Glutamatergic neuron (in vitro differentiated cells): ENCODE results near the gene CACNG8. TPM values are rescaled to one million over a fixed set of nuclear protein-coding genes. Genes with fewer than 3 reads are reported as not detected.

Experiments
- DNase-seq: peaks from one replicate; pipeline ENCODE4 v3.0.0; 2022
- H3K27ac Mint-ChIP-seq: one replicate; pipeline ENCODE4 v1.8.0; 2020; ENCODE audit warnings: mild to moderate bottlenecking, mixed read lengths, inconsistent platforms; ENCODE audit not compliant: unreplicated experiment
- H3K27me3 Mint-ChIP-seq: one replicate; pipeline ENCODE4 v1.8.0; 2020; ENCODE audit warnings: mild to moderate bottlenecking, moderate library complexity, mixed read lengths, inconsistent platforms; ENCODE audit not compliant: unreplicated experiment
- H3K36me3 Mint-ChIP-seq: one replicate; pipeline ENCODE4 v1.8.0; 2020; ENCODE audit warnings: mild to moderate bottlenecking, mixed read lengths, inconsistent platforms; ENCODE audit not compliant: unreplicated experiment
- H3K4me1 Mint-ChIP-seq: one replicate; pipeline ENCODE4 v1.8.0; 2020; ENCODE audit warnings: mild to moderate bottlenecking, low read depth, mixed read lengths, inconsistent platforms; ENCODE audit not compliant: unreplicated experiment
- H3K4me3 Mint-ChIP-seq: one replicate; pipeline ENCODE4 v1.8.0; 2020; ENCODE audit warnings: mild to moderate bottlenecking, mixed read lengths, inconsistent platforms; ENCODE audit not compliant: unreplicated experiment
- H3K9me3 Mint-ChIP-seq: one replicate; pipeline ENCODE4 v1.8.0; 2020; ENCODE audit warnings: mild to moderate bottlenecking, moderate library complexity, mixed read lengths, inconsistent platforms; ENCODE audit not compliant: unreplicated experiment
- CTCF ChIP-seq: fragments of 200-600 bp; sonication (generic); IDR thresholded peaks from one replicate; pipeline ENCODE4 v1.5.0; 2021; ENCODE audit not compliant: partially characterized antibody, unreplicated experiment
- total RNA-seq: library from RNA; stranded (reverse); fragmentation: NEBNext Ultra II Directional; extraction: Animal tissue kit (Norgen Biotek cat#: 25700); gene quantifications from one replicate; pipeline ENCODE4 v1.2.1, GENCODE V29; 2021; ENCODE audit not compliant: unreplicated experiment

CACNG8 gene
- total RNA-seq, 1 donor from 2014 or later: 4.3 TPM

- Mint-ChIP-seq H3K36me3 (no peaks in the 10 kb centered on the region), H3K4me3 (no peak overlapping the region), H3K27ac (no peak overlapping the region), H3K9me3 (no peaks in the 10 kb centered on the region), H3K27me3 (no peaks in the 10 kb centered on the region), H3K4me1 (no peaks in the 10 kb centered on the region)
- TF ChIP-seq CTCF: no peak
- DNase-seq: no peak
Measured at GRCh38 chr19:53971673-53972072, 8.9 kb downstream of the CACNG8 start.

- no peak for TF ChIP-seq CTCF
- peak; percentile 76 for DNase-seq
- Mint-ChIP-seq H3K9me3 (peaks cover 11% of the 10 kb centered on the region), H3K36me3 (peaks cover 12% of the 10 kb centered on the region), H3K27me3 (peaks cover 12% of the 10 kb centered on the region), H3K27ac (peak overlapping the region; percentile 11), H3K4me3 (peak overlapping the region; percentile 89), H3K4me1 (peaks cover 8% of the 10 kb centered on the region)
Measured at GRCh38 chr19:53977429-53977990, 14.8 kb downstream of the CACNG8 start.

GRCh38 chr19:53977991-53978731 lies 15.4 kb downstream of the CACNG8 start:
- Mint-ChIP-seq H3K27me3 (peaks cover 12% of the 10 kb centered on the region), H3K4me1 (peaks cover 8% of the 10 kb centered on the region), H3K4me3 (peak overlapping the region; percentile 89), H3K9me3 (peaks cover 11% of the 10 kb centered on the region), H3K36me3 (peaks cover 12% of the 10 kb centered on the region), H3K27ac (peak overlapping the region; percentile 59)
- DNase-seq: peak; percentile 96
- no peak for TF ChIP-seq CTCF

GRCh38 chr19:53978975-53979801 lies 16.5 kb downstream of the CACNG8 start:
- peaks cover 12% of the 10 kb centered on the region for H3K27me3 Mint-ChIP-seq

More at GRCh38 chr19:53978975-53979801, 16.5 kb downstream of the CACNG8 start:
- Mint-ChIP-seq H3K36me3 (peaks cover 12% of the 10 kb centered on the region), H3K4me3 (peak overlapping the region; percentile 94), H3K4me1 (peaks cover 8% of the 10 kb centered on the region), H3K27ac (peak overlapping the region; percentile 87), H3K9me3 (peaks cover 11% of the 10 kb centered on the region)
- DNase-seq: no peak
- TF ChIP-seq CTCF: no peak
